SJSA1 (cell line): ENCODE data around the gene CDC34. TPM values are rescaled to one million over a fixed set of nuclear protein-coding genes. Genes with fewer than 3 reads are reported as not detected.

Experiments
- DNase-seq, 2 experiments: peaks; one replicate each; pipeline ENCODE4 v3.0.0-alpha.2; 2015 to 2020; ENCODE audit warnings: low spot score in 2 of 2, low read depth in 1 of 2
- H3K27ac ChIP-seq: fragments of 250-450 bp; sonication (Bioruptor Pico); 2 replicates; pipeline ENCODE4 v1.5.1; 2020; ENCODE audit warnings: mild to moderate bottlenecking, moderate library complexity
- H3K27me3 ChIP-seq: fragments of 250-450 bp; sonication (Bioruptor Pico); replicated peaks from 2 replicates; pipeline ENCODE4 v1.5.1; 2020; ENCODE audit warnings: mild to moderate bottlenecking, moderate library complexity
- H3K36me3 ChIP-seq: fragments of 250-450 bp; sonication (Bioruptor Pico); 2 replicates; pipeline ENCODE4 v1.5.1; 2020; ENCODE audit warnings: mild to moderate bottlenecking
- H3K4me1 ChIP-seq: fragments of 250-450 bp; sonication (Bioruptor Pico); replicated peaks from 2 replicates; pipeline ENCODE4 v1.6.1; 2021; ENCODE audit warnings: mild to moderate bottlenecking
- H3K4me3 ChIP-seq: fragments of 250-450 bp; sonication (Bioruptor Pico); 2 replicates; pipeline ENCODE4 v1.5.1; 2020; ENCODE audit warnings: mild to moderate bottlenecking
- H3K9me3 ChIP-seq: fragments of 250-450 bp; sonication (Bioruptor Pico); replicated peaks from 2 replicates; pipeline ENCODE4 v1.5.1; 2020; ENCODE audit warnings: mild to moderate bottlenecking
- total RNA-seq: library from RNA; depleted of rRNA; stranded (reverse); fragments of >200 nt; shearing (Covaris generic); gene quantifications from 2 replicates; pipeline ENCODE4 v1.2.3, GENCODE V29; 2014

The CDC34 gene
- total RNA-seq, 1 experiment from 2014 or later, result 62.1 TPM

- Histone ChIP-seq H3K9me3 (no peaks in the 10 kb centered on the region), H3K27me3 (peaks cover 20% of the 10 kb centered on the region), H3K4me1 (peaks cover 6% of the 10 kb centered on the region), H3K36me3 (peaks cover 3% of the 10 kb centered on the region), H3K4me3 (no peak overlapping the region), H3K27ac (no peak overlapping the region)
- no peak for DNase-seq
Observed at GRCh38 chr19:493391-494170, 38.0 kb upstream of the CDC34 start.

- H3K9me3 ChIP-seq, result no peaks in the 10 kb centered on the region
- no peak overlapping the region for H3K4me3 ChIP-seq
- peaks cover 4% of the 10 kb centered on the region for H3K4me1 ChIP-seq
- no peaks in the 10 kb centered on the region for H3K36me3 ChIP-seq
- H3K27me3 ChIP-seq, result peaks cover 20% of the 10 kb centered on the region
- H3K27ac ChIP-seq, result no peak overlapping the region
- DNase-seq, result peak in 1 of 2 experiments; percentile 46
Observed at GRCh38 chr19:494171-495080, 37.1 kb upstream of the CDC34 start.

- peaks cover 20% of the 10 kb centered on the region for H3K27me3 ChIP-seq
- H3K9me3 ChIP-seq, result no peaks in the 10 kb centered on the region
- no peaks in the 10 kb centered on the region for H3K36me3 ChIP-seq
- no peak overlapping the region for H3K27ac ChIP-seq
- no peak for DNase-seq
- no peaks in the 10 kb centered on the region for H3K4me1 ChIP-seq
- no peak overlapping the region for H3K4me3 ChIP-seq
Observed at GRCh38 chr19:495081-495401, 36.5 kb upstream of the CDC34 start.

- H3K4me3 ChIP-seq, result no peak overlapping the region
- no peaks in the 10 kb centered on the region for H3K4me1 ChIP-seq
- H3K36me3 ChIP-seq, result no peaks in the 10 kb centered on the region
- H3K27me3 ChIP-seq, result peaks cover 20% of the 10 kb centered on the region
- DNase-seq, result peak; percentile 42 to 46
- H3K9me3 ChIP-seq, result no peaks in the 10 kb centered on the region
- no peak overlapping the region for H3K27ac ChIP-seq
Observed at GRCh38 chr19:495402-496111, 36.0 kb upstream of the CDC34 start.

- Histone ChIP-seq H3K36me3 (no peaks in the 10 kb centered on the region), H3K4me3 (no peak within 1 kb of the TSS), H3K27ac (no peak within 1 kb of the TSS), H3K27me3 (peaks cover 20% of the 10 kb centered on the region), H3K9me3 (no peaks in the 10 kb centered on the region), H3K4me1 (no peaks in the 10 kb centered on the region)
- no peak for DNase-seq
Observed at GRCh38 chr19:496112-496665, 35.4 kb upstream of the CDC34 start, which contains the start of gene MADCAM1. Gene MADCAM1 (plus strand): TSS chr19:496486. CDS start chr19:496500, 14 bp downstream.

- Histone ChIP-seq H3K9me3 (no peaks in the 10 kb centered on the region), H3K27ac (no peak overlapping the region), H3K36me3 (no peaks in the 10 kb centered on the region), H3K4me3 (no peak overlapping the region), H3K4me1 (no peaks in the 10 kb centered on the region), H3K27me3 (peaks cover 20% of the 10 kb centered on the region)
- DNase-seq, result no peak
Observed at GRCh38 chr19:496986-497385, 34.6 kb upstream of the CDC34 start.

GRCh38 chr19:497491-497868 is 34.1 kb upstream of the CDC34 start:
- H3K27ac ChIP-seq, result no peak overlapping the region
- H3K27me3 ChIP-seq, result peaks cover 20% of the 10 kb centered on the region
- no peaks in the 10 kb centered on the region for H3K9me3 ChIP-seq
- no peaks in the 10 kb centered on the region for H3K4me1 ChIP-seq
- H3K4me3 ChIP-seq, result no peak overlapping the region
- no peak for DNase-seq
- H3K36me3 ChIP-seq, result no peaks in the 10 kb centered on the region

- H3K9me3 ChIP-seq, result no peaks in the 10 kb centered on the region
- H3K27ac ChIP-seq, result no peak overlapping the region
- DNase-seq, result peak in 1 of 2 experiments; percentile 46
- peaks cover 20% of the 10 kb centered on the region for H3K27me3 ChIP-seq
- no peaks in the 10 kb centered on the region for H3K4me1 ChIP-seq
- no peaks in the 10 kb centered on the region for H3K36me3 ChIP-seq
- no peak overlapping the region for H3K4me3 ChIP-seq
Observed at GRCh38 chr19:497869-498510, 33.6 kb upstream of the CDC34 start.

- no peaks in the 10 kb centered on the region for H3K36me3 ChIP-seq
- no peak overlapping the region for H3K27ac ChIP-seq
- DNase-seq, result peak in 1 of 2 experiments; percentile 43
- H3K27me3 ChIP-seq, result peaks cover 20% of the 10 kb centered on the region
- H3K4me1 ChIP-seq, result no peaks in the 10 kb centered on the region
- H3K9me3 ChIP-seq, result no peaks in the 10 kb centered on the region
- H3K4me3 ChIP-seq, result no peak overlapping the region
Observed at GRCh38 chr19:498511-498891, 33.1 kb upstream of the CDC34 start.

- no peak for DNase-seq
- Histone ChIP-seq H3K27me3 (peaks cover 20% of the 10 kb centered on the region), H3K4me1 (no peaks in the 10 kb centered on the region), H3K4me3 (no peak overlapping the region), H3K9me3 (no peaks in the 10 kb centered on the region), H3K27ac (no peak overlapping the region), H3K36me3 (no peaks in the 10 kb centered on the region)
Observed at GRCh38 chr19:498977-499623, 32.5 kb upstream of the CDC34 start.

GRCh38 chr19:501646-502045 is 29.9 kb upstream of the CDC34 start:
- no peaks in the 10 kb centered on the region for H3K9me3 ChIP-seq
- peaks cover 7% of the 10 kb centered on the region for H3K4me1 ChIP-seq
- H3K27me3 ChIP-seq, result peaks cover 10% of the 10 kb centered on the region
- no peak overlapping the region for H3K4me3 ChIP-seq
- H3K36me3 ChIP-seq, result no peaks in the 10 kb centered on the region
- no peak for DNase-seq
- H3K27ac ChIP-seq, result no peak overlapping the region

- Histone ChIP-seq H3K4me3 (no peak overlapping the region), H3K4me1 (peaks cover 16% of the 10 kb centered on the region), H3K9me3 (no peaks in the 10 kb centered on the region), H3K27ac (no peak overlapping the region), H3K27me3 (no peaks in the 10 kb centered on the region), H3K36me3 (peaks cover 7% of the 10 kb centered on the region)
- DNase-seq, result no peak
Observed at GRCh38 chr19:504616-505015, 26.9 kb upstream of the CDC34 start.
